Nucleus accumbens (tissue), 56 donors: ENCODE results near the gene S100A13.
"Not testable (repeated sequence)": the region's sequence is repeated elsewhere in the genome, so short reads cannot be mapped to it uniquely, and the experiment has no call there.

Experiments
- DNase-seq, 56 donors: peaks; one replicate each; lab custom pipeline; 2025; lab: John Stamatoyannopoulos, UW

The S100A13 gene

GRCh38 chr1:153649137-153649862 is 22.0 kb upstream of the S100A13 start:
- no peak for DNase-seq

GRCh38 chr1:153648000-153648643 is 20.8 kb upstream of the S100A13 start:
- no peak for DNase-seq

GRCh38 chr1:153647346-153647714 is 20.0 kb upstream of the S100A13 start:
- no peak for DNase-seq

GRCh38 chr1:153646672-153647345 is 19.5 kb upstream of the S100A13 start:
- DNase-seq: peak in 2 of 56 donors; percentile 14 to 52

GRCh38 chr1:153643816-153644215 is 16.5 kb upstream of the S100A13 start:
- no peak for DNase-seq

- no peak for DNase-seq
Observed at GRCh38 chr1:153643100-153643499, 15.8 kb upstream of the S100A13 start.

GRCh38 chr1:153642161-153642560 is 14.9 kb upstream of the S100A13 start:
- DNase-seq: no peak

- DNase-seq: no peak
Observed at GRCh38 chr1:153640861-153641260, 13.6 kb upstream of the S100A13 start.

- DNase-seq: not testable (repeated sequence)
Observed at GRCh38 chr1:153640213-153640612, 12.9 kb upstream of the S100A13 start.

- DNase-seq: no peak
Observed at GRCh38 chr1:153639280-153639679, 12.0 kb upstream of the S100A13 start.

- DNase-seq: no peak
Observed at GRCh38 chr1:153638261-153638660, 11.0 kb upstream of the S100A13 start.

GRCh38 chr1:153636312-153636711 is 9.0 kb upstream of the S100A13 start:
- no peak for DNase-seq

- DNase-seq: no peak
Observed at GRCh38 chr1:153635872-153636271, 8.6 kb upstream of the S100A13 start.

- DNase-seq: peak; percentile 86 to 99 (median 97)
Observed at GRCh38 chr1:153633754-153634665, 6.7 kb upstream of the S100A13 start, which contains the start of gene CHTOP. Gene CHTOP, plus strand, starts transcription at chr1:153634066. Its CDS starts 2,523 bp downstream, at chr1:153636589.

- DNase-seq: peak in 6 of 56 donors; percentile 56 to 69 (median 62)
Observed at GRCh38 chr1:153633161-153633753, 6.0 kb upstream of the S100A13 start.

- peak in 11 of 56 donors; percentile 16 to 56 (median 30) for DNase-seq
Observed at GRCh38 chr1:153631047-153632022, 4.0 kb upstream of the S100A13 start.

- no peak for DNase-seq
Observed at GRCh38 chr1:153630384-153630783, 3.1 kb upstream of the S100A13 start.

- peak in 28 of 56 donors; percentile 14 to 64 (median 31) for DNase-seq
Observed at GRCh38 chr1:153629971-153630370, 2.7 kb upstream of the S100A13 start.

- no peak for DNase-seq
Observed at GRCh38 chr1:153629343-153629665, 2.0 kb upstream of the S100A13 start.
